MG63 (cell line): ENCODE measurements around the gene PCSK2. TPM values are rescaled to one million over a fixed set of nuclear protein-coding genes. Genes with fewer than 3 reads are reported as not detected.

Experiments used
- DNase-seq: peaks from one replicate; pipeline ENCODE4 v3.0.0-alpha.2; 2020
- H3K27me3 ChIP-seq: fragments of 250-450 bp; sonication (Bioruptor Pico); 2 replicates; pipeline ENCODE4 v1.5.1; 2020; ENCODE audit warnings: mild to moderate bottlenecking, moderate library complexity
- H3K36me3 ChIP-seq: fragments of 250-450 bp; sonication (Bioruptor Pico); 2 replicates; pipeline ENCODE4 v1.5.1; 2020; ENCODE audit warnings: mild to moderate bottlenecking, moderate library complexity
- H3K4me3 ChIP-seq: fragments of 250-450 bp; sonication (Bioruptor Pico); 2 replicates; pipeline ENCODE4 v1.5.1; 2020; ENCODE audit warnings: mild to moderate bottlenecking, moderate library complexity
- H3K9me3 ChIP-seq: fragments of 250-450 bp; sonication (Bioruptor Pico); 2 replicates; pipeline ENCODE4 v1.5.1; 2020; ENCODE audit warnings: mild to moderate bottlenecking, moderate library complexity
- total RNA-seq: library from RNA; depleted of rRNA; stranded (reverse); fragments of >200 nt; shearing (Covaris generic); gene quantifications from 2 replicates; pipeline ENCODE4 v1.2.3, GENCODE V29; 2014; ENCODE audit warnings: low replicate concordance

PCSK2 gene
- total RNA-seq, 1 experiment from 2014 or later, result not detected

GRCh38 chr20:17304774-17305173, 77.9 kb downstream of the PCSK2 start:
- Histone ChIP-seq H3K27me3 (no peaks in the 10 kb centered on the region), H3K36me3 (no peaks in the 10 kb centered on the region), H3K9me3 (no peaks in the 10 kb centered on the region), H3K4me3 (no peak overlapping the region)
- no peak for DNase-seq

DNA sequence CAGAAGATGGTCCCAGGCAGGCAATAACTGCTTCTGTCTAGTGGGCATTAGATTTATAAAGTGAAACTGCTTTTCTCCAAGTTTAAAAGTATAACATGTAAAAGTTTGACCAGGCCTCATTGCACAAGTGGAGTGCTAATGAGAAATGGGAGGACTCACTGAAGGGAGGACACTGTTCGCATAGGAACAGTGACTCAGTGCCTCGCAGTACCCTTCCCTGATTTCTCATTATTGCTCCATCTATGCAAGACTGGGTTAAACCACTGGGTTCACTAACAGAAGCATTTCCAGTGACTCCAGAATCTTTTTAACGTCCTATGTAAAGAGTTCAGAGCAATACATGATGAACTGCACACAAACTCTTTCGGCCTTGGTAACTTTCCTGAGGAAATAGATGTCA, 79.6 kb downstream of the PCSK2 start:
- Histone ChIP-seq H3K4me3 (no peak overlapping the region), H3K36me3 (no peaks in the 10 kb centered on the region), H3K9me3 (no peaks in the 10 kb centered on the region), H3K27me3 (no peaks in the 10 kb centered on the region)
- no peak for DNase-seq

GRCh38 chr20:17314264-17314663, 87.4 kb downstream of the PCSK2 start:
- DNase-seq, result no peak
- H3K27me3 ChIP-seq, result no peaks in the 10 kb centered on the region
- H3K4me3 ChIP-seq, result no peak overlapping the region
- no peaks in the 10 kb centered on the region for H3K36me3 ChIP-seq
- no peaks in the 10 kb centered on the region for H3K9me3 ChIP-seq

GRCh38 chr20:17315407-17316231, 88.8 kb downstream of the PCSK2 start:
- Histone ChIP-seq H3K9me3 (no peaks in the 10 kb centered on the region), H3K4me3 (no peak overlapping the region), H3K27me3 (no peaks in the 10 kb centered on the region), H3K36me3 (no peaks in the 10 kb centered on the region)
- no peak for DNase-seq

DNA sequence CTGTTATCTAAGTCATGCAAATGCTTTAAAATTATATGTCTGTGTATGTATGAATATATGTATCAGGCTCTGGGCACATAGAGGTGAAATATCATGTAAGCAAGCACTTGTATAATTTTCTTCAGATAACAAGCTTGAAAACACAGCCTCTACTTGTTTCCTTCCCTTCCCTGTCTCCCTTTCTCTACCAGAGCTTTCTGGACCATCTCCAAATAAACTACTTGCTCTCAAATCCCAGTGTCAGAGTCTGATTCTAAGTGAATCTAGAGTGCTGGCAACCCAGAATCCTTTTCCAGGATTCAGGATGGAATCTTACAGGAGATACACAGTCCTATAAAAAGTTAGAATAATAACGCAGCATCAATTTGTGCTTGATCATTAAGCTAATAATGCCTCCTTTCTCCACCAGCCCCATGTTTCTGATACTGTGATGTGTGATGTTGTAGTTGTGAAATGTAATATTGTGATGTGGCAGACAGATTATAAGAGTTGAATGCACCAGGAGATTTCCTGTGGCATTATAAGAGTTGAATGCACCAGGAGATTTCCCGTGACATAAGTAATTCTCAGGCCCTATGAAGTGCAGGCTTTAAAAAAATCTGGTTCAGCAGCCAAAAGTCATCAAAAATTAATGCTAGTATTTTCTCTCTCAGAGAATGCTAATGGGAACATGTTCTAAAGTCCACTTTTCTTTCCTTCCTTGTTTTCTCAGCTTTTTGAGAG, 89.6 kb downstream of the PCSK2 start:
- no peaks in the 10 kb centered on the region for H3K27me3 ChIP-seq
- H3K4me3 ChIP-seq, result no peak overlapping the region
- H3K36me3 ChIP-seq, result no peaks in the 10 kb centered on the region
- no peaks in the 10 kb centered on the region for H3K9me3 ChIP-seq
- DNase-seq, result no peak

- H3K27me3 ChIP-seq, result no peaks in the 10 kb centered on the region
- DNase-seq, result no peak
Measured at GRCh38 chr20:17317341-17317740, 90.5 kb downstream of the PCSK2 start.

GRCh38 chr20:17320456-17320855, 93.6 kb downstream of the PCSK2 start:
- no peaks in the 10 kb centered on the region for H3K9me3 ChIP-seq
- H3K4me3 ChIP-seq, result no peak overlapping the region
- H3K36me3 ChIP-seq, result no peaks in the 10 kb centered on the region
- peak; percentile 18 for DNase-seq
- no peaks in the 10 kb centered on the region for H3K27me3 ChIP-seq

More at GRCh38 chr20:17317341-17317740, 90.5 kb downstream of the PCSK2 start:
- no peaks in the 10 kb centered on the region for H3K36me3 ChIP-seq
- no peak overlapping the region for H3K4me3 ChIP-seq
- H3K9me3 ChIP-seq, result no peaks in the 10 kb centered on the region

DNA sequence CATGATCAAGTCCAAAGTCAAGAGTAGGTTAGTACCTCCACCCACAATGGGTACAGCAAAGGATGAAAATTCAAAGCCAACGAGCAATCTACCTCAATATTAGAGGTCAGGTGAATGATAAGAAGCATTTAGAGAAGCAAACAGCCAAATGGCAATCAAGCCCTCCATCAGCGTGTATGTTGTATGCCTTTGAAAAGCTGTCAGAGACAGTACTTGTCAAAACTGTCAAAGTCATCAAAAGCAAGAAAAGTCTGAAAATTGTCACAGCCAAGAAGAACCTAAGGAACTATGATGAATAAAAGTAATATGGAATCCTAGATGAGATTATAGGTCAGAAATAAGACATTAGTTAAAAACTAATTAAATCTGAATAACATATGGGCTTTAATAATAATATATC, 99.3 kb downstream of the PCSK2 start:
- Histone ChIP-seq H3K36me3 (no peaks in the 10 kb centered on the region), H3K9me3 (no peaks in the 10 kb centered on the region), H3K4me3 (no peak overlapping the region), H3K27me3 (no peaks in the 10 kb centered on the region)
- DNase-seq, result no peak

DNA sequence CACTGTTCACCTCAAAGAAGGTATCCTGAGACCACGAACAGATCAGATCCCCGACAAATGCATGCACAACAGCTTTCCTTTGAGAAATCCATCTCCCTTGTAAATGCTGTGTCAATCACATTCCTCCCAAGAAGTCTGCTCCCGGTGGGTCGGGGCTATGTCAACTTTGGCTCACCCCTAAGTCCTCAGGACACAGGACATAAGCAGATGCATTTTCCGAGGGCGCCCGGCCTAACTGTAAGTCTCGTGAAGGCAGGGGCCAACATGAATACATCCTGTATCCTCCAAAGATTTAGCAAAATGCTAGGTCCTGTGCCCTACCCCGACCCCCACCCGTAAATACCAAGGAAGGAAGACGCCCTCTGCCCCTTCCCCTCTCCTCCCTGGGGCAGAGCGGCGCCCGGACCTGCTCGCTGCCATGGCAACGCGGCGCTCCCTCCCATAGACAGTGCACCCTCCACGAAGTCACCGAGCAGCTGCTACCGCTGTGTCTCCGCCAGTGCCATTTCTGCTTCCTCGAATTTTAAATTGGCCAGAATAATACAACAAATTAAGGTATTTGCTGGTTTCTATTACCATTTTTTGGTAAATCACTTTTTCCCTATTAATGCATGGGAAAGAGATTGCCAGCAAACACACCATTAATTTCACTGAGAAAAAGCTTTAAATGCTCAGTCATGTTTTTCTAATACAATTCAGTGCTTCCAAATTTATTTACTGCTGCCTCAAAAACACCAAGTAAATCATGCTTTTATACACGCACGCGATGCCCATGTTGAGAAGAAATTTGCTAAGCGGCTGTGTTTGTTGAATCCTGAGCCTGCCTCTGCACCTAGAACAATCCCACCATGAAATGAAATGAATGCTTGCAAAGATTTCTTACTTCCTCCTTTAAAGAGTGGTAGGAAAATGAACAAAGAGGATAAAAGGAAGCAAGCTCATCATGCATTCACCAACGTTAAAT, 100.6 kb downstream of the PCSK2 start:
- Histone ChIP-seq H3K4me3 (no peak overlapping the region), H3K36me3 (no peaks in the 10 kb centered on the region), H3K27me3 (no peaks in the 10 kb centered on the region), H3K9me3 (no peaks in the 10 kb centered on the region)
- DNase-seq, result no peak

- DNase-seq, result no peak
- H3K27me3 ChIP-seq, result no peaks in the 10 kb centered on the region
Measured at GRCh38 chr20:17334932-17335331, 108.1 kb downstream of the PCSK2 start.

DNA sequence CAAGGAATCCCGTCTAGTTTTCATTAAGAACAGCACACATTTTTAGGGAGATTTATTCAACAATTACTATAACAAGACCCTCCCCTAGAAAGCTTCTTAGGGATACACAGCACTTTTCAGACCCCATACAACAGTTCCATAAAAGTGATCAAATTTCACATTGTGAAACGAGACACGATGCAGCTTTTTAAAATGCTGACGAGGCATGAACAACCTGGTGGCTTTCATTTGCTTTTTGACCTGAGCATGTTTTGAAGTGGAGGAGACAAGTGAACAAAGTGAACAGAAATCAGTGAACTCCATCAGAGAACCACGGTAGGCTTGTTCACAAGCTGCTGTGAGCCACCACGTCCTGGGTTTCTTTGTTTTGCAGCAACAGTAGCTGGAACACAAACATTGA, 112.2 kb downstream of the PCSK2 start:
- no peaks in the 10 kb centered on the region for H3K36me3 ChIP-seq
- H3K4me3 ChIP-seq, result no peak overlapping the region
- DNase-seq, result no peak
- no peaks in the 10 kb centered on the region for H3K27me3 ChIP-seq
- no peaks in the 10 kb centered on the region for H3K9me3 ChIP-seq

More at GRCh38 chr20:17334932-17335331, 108.1 kb downstream of the PCSK2 start:
- no peaks in the 10 kb centered on the region for H3K36me3 ChIP-seq
- no peaks in the 10 kb centered on the region for H3K9me3 ChIP-seq
- H3K4me3 ChIP-seq, result no peak overlapping the region

DNA sequence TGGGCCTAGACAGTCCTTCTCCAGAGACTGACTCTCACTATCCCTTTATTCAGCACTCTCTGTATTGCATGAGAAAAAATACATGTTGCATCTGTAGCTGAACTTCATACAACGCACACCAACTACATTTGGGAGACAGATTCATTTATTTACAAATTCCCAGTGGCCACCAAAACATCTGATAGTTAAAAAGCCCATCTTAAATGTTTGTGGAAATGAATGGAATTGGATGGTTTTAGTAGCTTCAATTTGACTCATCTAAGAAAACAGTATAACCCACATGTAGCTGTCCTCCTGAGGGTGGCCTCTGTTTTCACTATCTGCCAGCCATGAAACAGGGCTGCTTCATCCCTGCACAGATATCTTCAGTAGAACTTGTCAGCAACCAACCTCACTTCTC, 116.3 kb downstream of the PCSK2 start:
- Histone ChIP-seq H3K27me3 (no peaks in the 10 kb centered on the region), H3K4me3 (no peak overlapping the region), H3K36me3 (no peaks in the 10 kb centered on the region), H3K9me3 (no peaks in the 10 kb centered on the region)
- no peak for DNase-seq

DNA sequence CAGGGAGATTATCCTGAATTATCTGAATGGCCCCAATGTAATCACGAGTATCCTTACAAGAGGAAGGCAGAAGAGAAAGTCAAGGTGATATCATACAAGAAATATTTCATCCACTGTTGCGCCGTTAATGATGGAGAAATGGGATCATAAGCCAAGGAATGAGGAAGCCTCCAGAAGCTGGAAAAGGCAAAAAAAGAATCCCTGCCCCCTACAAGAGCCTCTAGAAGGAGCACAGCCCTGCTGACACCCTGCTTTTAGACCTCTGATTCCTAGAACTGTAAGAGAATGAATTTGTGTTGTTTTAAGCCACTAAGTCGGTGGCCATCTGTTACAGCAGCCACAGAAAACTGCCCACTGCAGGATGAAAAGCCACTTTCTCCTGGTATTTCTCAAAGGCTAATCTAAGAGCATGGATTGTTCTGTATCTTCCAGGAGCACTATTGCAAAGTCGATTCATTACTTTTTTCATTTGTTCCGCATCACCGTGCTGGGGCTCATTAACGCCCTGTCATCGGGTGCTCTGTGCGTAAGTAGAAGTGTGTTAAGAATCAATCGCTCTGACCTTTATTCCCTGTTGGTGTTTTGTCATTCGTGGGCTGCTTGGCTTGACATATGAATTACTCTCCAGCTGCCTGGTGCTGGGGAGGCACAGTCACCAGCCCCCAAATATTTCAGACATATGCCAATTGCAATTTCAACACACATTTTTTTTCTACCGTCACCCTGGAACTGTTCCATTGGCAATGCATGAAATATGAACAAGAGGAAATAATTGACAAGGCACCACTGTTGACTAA, 117.0 kb downstream of the PCSK2 start:
- Histone ChIP-seq H3K36me3 (no peaks in the 10 kb centered on the region), H3K4me3 (no peak overlapping the region)
- peak; percentile 38 for DNase-seq

DNA sequence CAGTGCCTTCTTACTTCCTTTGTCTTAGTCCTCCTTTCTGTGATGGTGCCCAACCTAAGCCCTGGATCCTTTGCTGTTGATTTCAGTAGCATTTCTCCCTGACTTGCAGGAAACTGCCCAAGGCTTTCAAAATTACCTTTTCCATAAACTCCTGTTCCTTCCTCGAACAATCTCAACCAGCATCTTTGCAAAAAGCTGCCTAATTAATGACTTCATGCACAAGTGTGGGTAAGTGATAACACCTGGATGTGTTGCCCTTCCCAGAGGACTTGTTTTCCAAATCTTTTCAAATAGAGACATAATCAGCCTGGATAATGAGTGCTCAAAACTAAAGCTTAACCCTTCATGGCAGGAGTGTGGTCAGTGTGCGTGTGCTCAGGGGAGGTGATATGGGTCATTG, 118.0 kb downstream of the PCSK2 start:
- H3K36me3 ChIP-seq, result no peaks in the 10 kb centered on the region
- no peak for DNase-seq
- H3K4me3 ChIP-seq, result no peak overlapping the region
- H3K27me3 ChIP-seq, result no peaks in the 10 kb centered on the region
- H3K9me3 ChIP-seq, result no peaks in the 10 kb centered on the region

More for the DNA sequence above, 117.0 kb downstream of the PCSK2 start:
- Histone ChIP-seq H3K27me3 (no peaks in the 10 kb centered on the region), H3K9me3 (no peaks in the 10 kb centered on the region)

DNA sequence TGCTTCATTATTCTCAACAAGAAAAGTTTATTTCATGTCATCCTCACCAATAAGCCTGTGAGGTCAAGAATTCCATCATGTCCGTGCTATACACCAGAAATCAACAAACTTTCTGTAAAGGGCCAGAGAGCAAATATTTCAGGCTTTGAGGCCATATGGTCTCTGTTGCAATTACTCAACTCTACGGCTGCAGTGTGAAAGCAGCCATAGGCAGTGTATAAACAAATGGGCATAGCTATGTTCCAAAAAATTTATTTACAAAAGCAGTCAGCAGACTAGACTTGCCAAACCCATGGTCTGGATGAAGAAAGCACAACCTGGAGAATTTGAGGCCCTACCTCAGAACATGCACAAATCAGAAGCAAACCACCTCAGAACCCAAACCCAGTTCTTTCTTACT, 118.5 kb downstream of the PCSK2 start:
- no peaks in the 10 kb centered on the region for H3K9me3 ChIP-seq
- no peaks in the 10 kb centered on the region for H3K27me3 ChIP-seq
- H3K36me3 ChIP-seq, result no peaks in the 10 kb centered on the region
- H3K4me3 ChIP-seq, result no peak overlapping the region
- DNase-seq, result peak; percentile 24

- no peaks in the 10 kb centered on the region for H3K36me3 ChIP-seq
- no peak for DNase-seq
- no peak overlapping the region for H3K4me3 ChIP-seq
- no peaks in the 10 kb centered on the region for H3K27me3 ChIP-seq
- no peaks in the 10 kb centered on the region for H3K9me3 ChIP-seq
Measured at GRCh38 chr20:17350321-17350720, 123.5 kb downstream of the PCSK2 start.
